ENCODE data around the gene SLC44A4.
"Not testable (repeated sequence)": the region's sequence is repeated elsewhere in the genome, so short reads cannot be mapped to it uniquely, and the experiment has no call there.

The SLC44A4 gene

DNA sequence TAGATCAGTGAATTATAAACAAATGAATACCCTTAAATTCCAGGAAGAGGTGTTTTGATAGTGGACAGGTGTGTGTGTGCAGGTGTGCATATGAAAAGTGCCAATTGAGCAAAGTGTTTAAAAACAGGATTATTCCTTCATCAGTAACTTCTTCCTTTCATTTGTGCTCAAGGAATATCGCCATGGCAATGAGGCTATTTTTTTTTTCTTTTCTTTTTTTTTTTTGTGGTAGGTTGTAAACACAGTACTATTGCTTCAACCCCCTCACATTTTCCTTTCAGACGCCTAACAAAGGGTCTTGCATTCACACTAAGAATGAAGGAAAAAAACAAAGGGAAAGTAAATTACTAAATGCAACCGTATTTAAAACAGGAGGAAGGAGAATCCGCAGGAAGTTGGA, 53.2 kb downstream of the SLC44A4 start:
- DNase-seq = no peak

DNA sequence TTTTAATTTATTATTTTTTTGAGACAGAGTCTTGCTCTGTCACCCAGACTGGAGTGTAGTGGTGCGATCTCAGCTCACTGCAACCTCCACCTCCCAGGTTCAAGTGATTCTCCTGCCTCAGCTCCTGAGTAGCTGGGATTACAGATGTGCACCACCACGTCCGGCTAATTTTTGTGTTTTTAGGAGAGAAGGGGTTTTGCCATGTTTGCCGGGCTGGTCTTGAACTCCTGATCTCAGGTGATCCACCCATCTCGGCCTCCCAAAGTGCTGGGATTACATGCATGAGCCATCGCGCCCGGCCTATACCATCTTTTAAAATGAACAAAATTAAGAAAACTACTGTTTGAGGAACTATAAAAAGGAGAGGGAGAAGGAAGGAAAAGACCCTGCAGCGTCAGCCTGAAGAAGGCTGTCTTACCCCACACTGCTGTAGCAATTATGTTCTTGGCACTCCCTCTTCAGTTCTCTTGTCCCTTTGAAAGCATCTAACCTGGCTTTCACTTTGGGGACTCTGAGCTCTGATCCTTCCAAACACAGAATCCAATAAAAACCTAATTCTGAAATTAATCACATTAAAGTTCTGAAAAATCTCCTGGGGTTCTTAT, 55.1 kb downstream of the SLC44A4 start:
- DNase-seq = not testable (repeated sequence)

DNA sequence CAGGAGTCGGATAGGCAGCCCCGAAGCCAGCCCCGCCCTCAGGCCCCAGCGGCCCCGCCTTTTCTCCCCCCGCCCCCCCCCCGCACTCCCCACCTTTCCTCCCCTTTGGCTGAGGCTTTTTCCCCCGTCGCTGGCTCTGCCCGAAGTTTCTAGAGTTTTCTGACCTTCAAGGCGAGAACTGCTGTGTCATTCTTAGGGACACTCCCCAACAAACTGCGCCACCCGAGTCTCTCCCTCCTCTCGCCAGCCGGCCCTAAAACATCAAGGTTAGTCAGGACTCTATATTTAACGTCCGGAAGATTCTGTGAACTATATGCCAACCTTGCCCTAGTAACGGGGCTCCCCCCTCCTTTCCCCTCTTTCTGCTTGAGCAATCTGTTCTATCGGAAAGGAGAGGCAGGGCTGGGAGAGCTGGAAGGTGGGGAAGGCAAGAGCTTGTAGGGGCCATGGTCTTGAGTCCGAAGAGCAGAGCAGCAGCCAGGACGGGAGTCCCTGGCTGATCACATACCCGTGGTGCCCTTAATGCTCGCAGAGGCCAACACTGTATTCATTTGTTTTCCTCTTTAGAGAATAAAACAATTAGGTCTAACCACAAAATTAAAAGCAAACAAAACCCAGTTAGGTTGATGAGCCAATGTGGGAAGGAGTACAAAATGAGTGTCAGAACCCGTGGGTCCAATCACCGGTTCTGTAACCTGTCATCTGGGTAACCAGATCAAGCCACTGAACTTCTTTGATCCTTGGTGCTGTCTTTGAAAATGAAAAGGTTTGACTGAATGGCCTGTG, 56.6 kb downstream of the SLC44A4 start:
- DNase-seq = peak; percentile 43

DNA sequence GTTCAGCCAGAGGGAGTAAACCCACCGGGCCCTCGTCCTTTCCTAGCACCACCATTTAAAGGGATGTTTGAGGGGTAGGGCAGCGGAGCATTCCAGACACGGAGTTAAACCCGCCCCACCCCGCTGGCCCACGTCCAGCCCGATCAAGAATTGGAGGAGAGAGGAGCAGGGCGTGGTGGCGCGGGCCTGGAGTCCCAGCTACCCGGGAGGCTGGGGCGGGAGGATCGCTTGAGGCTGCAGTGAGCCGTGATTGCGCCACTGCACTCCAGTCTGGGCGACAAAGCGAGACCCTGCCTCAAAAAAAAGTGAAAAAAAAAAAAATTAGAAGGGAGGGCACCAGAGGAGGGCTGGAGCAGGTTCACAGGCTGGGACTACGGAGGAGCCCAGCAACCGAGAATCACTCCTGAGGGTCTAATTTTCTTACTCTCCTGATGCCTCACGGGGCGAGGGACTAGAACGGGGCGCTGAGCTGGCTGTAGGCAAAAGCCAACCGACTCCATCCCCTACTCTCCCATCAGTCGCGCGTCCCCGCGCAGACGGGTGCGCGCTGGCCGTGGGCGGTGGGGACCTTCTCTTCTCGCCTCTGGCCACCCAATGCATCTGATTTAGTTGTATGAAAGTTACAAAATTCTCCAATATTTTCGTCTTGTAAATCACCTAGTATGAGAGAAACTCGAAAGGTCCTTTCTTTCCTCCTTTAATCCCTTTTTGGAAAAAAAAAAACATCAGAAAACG, 57.3 kb downstream of the SLC44A4 start:
- DNase-seq = peak; percentile 43

DNA sequence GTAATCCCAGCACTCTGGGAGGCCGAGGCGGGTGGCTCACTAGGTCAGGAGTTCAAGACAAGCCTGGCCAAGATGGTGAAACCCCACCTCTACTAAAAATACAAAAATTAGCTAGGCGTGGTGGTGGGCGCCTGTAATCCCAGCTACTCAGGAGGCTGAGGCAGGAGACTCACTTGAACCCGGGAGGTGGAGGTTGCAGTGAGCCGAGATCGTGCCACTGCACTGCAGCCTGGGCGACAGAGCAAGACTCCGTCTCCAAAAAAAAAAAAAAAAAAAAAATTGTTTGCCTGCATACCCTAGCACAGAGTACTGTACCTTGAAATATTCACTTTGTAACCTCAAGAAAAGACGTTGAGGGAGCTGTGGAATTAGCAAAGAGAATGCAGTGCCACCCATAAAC, 58.4 kb downstream of the SLC44A4 start:
- not testable (repeated sequence) for DNase-seq

DNA sequence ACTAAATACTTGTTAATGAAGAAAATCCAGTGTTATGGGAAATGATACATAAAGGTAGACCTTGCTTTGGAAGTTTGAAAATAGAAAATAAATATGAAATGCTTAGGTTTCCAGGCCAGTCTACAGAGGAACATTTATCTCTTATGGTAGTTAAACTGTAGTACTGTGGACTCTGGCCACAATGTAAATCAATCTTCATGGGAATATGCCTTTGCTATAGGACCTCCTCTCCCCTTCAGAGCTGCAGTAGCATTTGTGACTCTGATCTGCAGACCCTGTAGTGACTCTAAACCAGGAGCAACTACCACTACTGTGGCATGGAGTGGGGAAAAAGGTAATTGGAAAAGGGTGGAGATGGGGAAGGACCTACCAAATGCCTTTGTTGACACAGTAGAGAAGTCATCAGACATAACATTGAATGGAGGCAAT, 58.9 kb downstream of the SLC44A4 start:
- no peak for DNase-seq

DNA sequence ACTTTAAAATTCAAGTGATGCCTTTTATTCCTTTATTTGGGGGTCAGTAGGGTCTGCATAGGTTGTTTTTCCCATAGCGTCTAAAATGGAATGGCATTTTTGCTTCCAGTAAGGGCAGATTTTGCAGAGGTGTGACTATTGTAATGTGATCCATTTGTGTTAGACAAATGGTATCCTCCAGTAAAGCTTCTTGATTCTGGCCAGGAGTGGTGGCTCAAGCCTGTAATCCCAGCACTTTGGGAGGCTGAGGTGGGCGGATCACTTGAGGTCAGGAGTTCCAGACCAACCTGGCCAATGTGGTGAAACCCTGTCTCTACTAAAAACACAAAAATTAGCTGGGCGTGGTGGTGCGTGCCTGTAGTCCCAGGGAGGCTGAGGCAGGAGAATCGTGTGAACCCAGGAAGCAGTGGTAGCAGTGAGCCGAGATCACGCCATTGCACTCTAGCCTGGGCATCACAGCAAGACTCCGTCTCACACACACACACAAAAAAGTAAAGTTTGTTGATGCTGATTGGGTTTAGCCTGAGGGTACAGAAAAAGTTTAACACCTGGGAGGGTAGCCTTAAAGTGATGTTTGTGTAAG, 60.8 kb downstream of the SLC44A4 start:
- not testable (repeated sequence) for DNase-seq

DNA sequence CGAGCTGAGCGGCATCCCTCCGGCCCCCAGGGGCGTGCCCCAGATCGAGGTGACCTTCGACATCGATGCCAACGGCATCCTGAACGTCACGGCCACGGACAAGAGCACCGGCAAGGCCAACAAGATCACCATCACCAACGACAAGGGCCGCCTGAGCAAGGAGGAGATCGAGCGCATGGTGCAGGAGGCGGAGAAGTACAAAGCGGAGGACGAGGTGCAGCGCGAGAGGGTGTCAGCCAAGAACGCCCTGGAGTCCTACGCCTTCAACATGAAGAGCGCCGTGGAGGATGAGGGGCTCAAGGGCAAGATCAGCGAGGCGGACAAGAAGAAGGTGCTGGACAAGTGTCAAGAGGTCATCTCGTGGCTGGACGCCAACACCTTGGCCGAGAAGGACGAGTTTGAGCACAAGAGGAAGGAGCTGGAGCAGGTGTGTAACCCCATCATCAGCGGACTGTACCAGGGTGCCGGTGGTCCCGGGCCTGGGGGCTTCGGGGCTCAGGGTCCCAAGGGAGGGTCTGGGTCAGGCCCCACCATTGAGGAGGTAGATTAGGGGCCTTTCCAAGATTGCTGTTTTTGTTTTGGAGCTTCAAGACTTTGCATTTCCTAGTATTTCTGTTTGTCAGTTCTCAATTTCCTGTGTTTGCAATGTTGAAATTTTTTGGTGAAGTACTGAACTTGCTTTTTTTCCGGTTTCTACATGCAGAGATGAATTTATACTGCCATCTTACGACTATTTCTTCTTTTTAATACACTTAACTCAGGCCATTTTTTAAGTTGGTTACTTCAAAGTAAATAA, 61.5 kb downstream of the SLC44A4 start:
- not testable (repeated sequence) for DNase-seq

DNA sequence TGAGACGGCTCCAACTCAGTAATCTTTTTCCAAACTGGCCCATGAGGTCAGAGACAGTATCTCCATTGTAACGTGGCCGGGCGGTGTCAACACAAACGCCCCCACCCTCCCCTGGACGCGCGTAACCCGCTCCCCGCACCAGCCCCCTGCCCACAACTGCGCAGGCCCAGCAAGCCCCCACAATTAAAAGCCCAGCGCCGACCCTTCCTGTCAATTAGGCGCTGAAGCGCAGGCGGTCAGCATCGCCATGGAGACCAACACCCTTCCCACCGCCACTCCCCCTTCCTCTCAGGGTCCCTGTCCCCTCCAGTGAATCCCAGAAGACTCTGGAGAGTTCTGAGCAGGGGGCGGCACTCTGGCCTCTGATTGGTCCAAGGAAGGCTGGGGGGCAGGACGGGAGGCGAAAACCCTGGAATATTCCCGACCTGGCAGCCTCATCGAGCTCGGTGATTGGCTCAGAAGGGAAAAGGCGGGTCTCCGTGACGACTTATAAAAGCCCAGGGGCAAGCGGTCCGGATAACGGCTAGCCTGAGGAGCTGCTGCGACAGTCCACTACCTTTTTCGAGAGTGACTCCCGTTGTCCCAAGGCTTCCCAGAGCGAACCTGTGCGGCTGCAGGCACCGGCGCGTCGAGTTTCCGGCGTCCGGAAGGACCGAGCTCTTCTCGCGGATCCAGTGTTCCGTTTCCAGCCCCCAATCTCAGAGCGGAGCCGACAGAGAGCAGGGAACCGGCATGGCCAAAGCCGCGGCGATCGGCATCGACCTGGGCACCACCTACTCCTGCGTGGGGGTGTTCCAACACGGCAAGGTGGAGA, 63.6 kb downstream of the SLC44A4 start, which contains the start of the genes HSPA1A and HSPA1L:
HSPA1A (plus strand) TSS at position 519 of the 814 bp plus-strand sequence; CDS start at position 733, 214 bp downstream.
HSPA1L (minus strand) TSS at position 259 of the 814 bp plus-strand sequence. CDS start 3,311 bp downstream, outside the sequence.
- peak; percentile 95 for DNase-seq

DNA sequence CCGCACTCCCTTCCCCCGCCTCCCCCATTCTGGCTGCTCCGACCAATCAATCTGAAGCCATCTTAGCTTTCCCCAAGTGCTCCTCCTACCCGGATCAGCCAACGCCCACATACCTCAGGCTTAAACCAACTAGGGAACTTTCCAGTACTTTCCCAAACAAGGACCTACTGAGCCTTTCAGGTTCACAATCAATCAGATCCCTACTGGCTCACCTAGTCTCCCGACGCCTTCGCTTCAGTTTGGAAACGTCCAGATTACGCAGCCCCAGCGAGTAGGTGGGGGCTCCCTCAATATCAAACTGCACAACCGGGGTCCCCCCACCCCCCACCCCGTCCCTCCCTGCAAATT, 64.1 kb downstream of the SLC44A4 start:
- peak; percentile 89 for DNase-seq

DNA sequence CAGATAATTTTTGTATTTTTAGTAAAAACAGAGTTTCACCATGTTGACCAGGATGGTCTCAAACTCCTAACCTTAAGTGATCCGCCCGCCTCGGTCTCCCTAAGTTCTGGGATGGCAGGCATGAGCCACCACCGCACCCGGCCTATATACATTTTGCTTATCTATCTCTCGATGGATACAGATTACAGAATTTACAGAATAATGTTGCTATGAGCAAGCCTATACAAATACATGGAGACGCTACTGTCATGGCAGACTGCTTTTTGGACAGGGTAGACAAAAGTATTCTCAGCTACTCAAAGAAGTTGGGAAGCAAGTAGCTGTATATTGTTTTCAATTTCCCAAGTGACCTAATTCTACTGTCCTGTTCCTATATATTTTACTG, 65.3 kb downstream of the SLC44A4 start:
- no peak for DNase-seq
